HEK293 (cell line): ENCODE measurements around the gene VSTM2B.

Experiments used
- ZNF121 ChIP-seq: fragments of 450-650 bp; formaldehyde crosslinking; IDR thresholded peaks from 2 replicates; pipeline ENCODE4 v1.5.1; 2016; ENCODE audit warnings: missing biosample characterization, missing genetic modification characterization
- ZNF146 ChIP-seq: fragments of 450-650 bp; formaldehyde crosslinking; IDR thresholded peaks from 2 replicates; pipeline ENCODE4 v1.5.1; 2016; ENCODE audit warnings: missing biosample characterization, missing genetic modification characterization
- ZNF239 ChIP-seq: fragments of 450-650 bp; formaldehyde crosslinking; IDR thresholded peaks from 2 replicates; pipeline ENCODE4 v1.5.1; 2016; ENCODE audit warnings: missing biosample characterization, missing genetic modification characterization
- ZNF510 ChIP-seq: fragments of 450-650 bp; formaldehyde crosslinking; IDR thresholded peaks from 2 replicates; pipeline ENCODE4 v1.5.1; 2018; ENCODE audit warnings: mild to moderate bottlenecking, missing genetic modification characterization, missing biosample characterization; ENCODE audit not compliant: insufficient replicate concordance
- ZNF521 ChIP-seq: fragments of 450-650 bp; formaldehyde crosslinking; IDR thresholded peaks from 2 replicates; pipeline ENCODE4 v1.5.1; 2017; ENCODE audit warnings: missing biosample characterization, mild to moderate bottlenecking, missing genetic modification characterization

DNA sequence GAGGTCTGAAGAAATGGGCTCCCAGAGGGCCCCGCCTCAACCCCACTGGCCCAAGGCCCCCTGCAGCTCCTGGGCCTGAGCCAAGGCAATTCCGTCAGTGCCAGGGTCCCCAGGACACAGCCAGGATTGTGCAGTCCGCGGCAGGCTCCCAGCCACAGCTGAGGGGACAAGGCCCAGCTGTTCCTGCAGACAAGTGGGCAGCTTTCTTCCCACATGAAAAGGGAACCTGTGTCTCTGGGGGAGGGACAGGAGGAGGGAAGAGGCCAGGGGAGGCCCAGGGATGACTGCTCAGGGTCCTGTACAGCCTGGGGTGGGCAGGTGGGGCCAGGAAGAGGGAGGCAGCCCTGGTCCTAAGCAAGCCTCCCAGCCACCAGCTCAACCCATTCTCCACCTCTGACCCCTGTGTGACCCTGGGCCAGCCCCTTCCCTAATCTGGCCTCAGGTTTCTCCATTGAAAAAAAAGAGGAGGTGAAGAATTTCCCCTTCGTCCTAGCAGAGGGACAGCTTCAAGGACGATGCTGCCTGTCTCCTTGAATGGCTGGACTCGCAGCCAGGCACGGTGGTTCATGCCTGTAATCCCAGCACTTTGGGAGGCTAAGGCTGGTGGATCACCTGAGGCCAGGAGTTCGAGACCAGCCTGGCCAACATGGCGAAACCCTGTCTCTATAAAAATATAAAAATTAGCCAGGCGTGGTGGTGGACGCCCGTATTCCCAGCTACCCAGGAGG lies 20.5 kb upstream of the VSTM2B start:
- TF ChIP-seq ZNF146 (no peak), ZNF121 (tag by site-specific recombination) (no peak), ZNF510 (no peak), ZNF521 (no peak), ZNF239 (tag by site-specific recombination) (no peak)
